ENCODE data around the gene WNT3A. TPM values are rescaled to one million over a fixed set of nuclear protein-coding genes. Genes with fewer than 3 reads are reported as not detected.

The WNT3A gene
- polyA plus RNA-seq, 1 of the 3 experiments (the other 2 are of a cell fraction) = not detected

DNA sequence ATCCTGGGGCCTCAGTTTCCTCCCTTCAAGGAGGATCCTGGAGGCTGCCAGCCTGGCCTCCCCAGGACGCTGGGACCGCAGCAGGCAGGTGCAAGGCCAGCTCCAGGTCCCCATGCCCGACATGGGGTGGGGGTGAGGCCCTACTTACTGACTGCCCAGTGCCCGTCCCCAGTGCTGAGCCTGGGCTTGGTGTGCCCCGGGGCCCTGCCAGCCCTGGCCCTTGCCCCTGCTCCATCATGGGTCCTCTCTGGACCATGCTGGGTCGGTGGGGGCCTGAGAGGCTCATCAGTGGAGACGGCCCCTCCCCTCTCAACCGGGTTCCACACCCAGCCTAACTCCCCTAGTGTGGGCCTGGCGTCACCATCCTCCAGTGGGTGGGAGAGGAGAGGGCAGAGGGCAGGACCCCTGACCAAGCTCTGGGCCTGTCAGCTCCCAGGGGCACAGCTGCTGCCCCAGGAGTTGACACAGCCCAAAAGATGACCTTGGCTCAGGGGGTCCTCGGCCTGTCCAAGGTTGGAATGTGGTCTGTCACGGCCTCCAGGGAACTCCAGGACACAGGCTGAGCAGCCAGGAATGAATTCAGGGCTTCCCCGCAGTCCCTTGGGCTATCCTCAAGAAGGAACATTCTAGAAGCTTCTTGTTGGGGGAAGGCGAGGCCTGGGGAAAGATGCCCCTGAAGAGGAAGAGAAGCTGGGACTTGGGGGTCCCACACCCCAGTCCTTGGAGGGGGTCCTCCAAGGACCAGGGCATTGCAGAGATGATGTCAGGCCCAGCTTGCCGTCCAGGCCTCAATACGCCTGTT is 58.1 kb downstream of the WNT3A start:
- POLR2A ChIA-PET = no interaction called here
- no peak for TF ChIP-seq GABPA (IDR thresholded peaks at IDR 0.05; ENCODE audit: low read depth)
- no peak for TF ChIP-seq FOXM1 (IDR thresholded peaks at IDR 0.05; ENCODE audit: low read depth)
- TF ChIP-seq FOSL2 (IDR thresholded peaks at IDR 0.05; ENCODE audit: borderline replicate concordance, low read depth) = no peak
- no peak for TF ChIP-seq YY1 (IDR thresholded peaks at IDR 0.05; ENCODE audit: low read depth)
- TF ChIP-seq, protein P1, sequence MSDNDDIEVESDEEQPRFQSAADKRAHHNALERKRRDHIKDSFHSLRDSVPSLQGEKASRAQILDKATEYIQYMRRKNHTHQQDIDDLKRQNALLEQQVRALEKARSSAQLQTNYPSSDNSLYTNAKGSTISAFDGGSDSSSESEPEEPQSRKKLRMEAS (IDR thresholded peaks at IDR 0.05; ENCODE audit: low read depth) = no peak
- TF ChIP-seq RFX5 (IDR thresholded peaks at IDR 0.05; ENCODE audit: low read length) = no peak
- no peak for TF ChIP-seq NRF1 (IDR thresholded peaks at IDR 0.05; ENCODE audit: low read depth, low read length)
- no peak for TF ChIP-seq USF1 (IDR thresholded peaks at IDR 0.05; ENCODE audit: borderline replicate concordance, low read depth)
- TF ChIP-seq PBX3 (IDR thresholded peaks at IDR 0.05) = no peak
- TF ChIP-seq, protein P2, sequence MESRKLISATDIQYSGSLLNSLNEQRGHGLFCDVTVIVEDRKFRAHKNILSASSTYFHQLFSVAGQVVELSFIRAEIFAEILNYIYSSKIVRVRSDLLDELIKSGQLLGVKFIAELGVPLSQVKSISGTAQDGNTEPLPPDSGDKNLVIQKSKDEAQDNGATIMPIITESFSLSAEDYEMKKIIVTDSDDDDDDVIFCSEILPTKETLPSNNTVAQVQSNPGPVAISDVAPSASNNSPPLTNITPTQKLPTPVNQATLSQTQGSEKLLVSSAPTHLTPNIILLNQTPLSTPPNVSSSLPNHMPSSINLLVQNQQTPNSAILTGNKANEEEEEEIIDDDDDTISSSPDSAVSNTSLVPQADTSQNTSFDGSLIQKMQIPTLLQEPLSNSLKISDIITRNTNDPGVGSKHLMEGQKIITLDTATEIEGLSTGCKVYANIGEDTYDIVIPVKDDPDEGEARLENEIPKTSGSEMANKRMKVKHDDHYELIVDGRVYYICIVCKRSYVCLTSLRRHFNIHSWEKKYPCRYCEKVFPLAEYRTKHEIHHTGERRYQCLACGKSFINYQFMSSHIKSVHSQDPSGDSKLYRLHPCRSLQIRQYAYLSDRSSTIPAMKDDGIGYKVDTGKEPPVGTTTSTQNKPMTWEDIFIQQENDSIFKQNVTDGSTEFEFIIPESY (IDR thresholded peaks at IDR 0.05; ENCODE audit: borderline replicate concordance, low read depth) = no peak
- TF ChIP-seq CHD2 (IDR thresholded peaks at IDR 0.05; ENCODE audit: low read length, partially characterized antibody) = no peak
- TF ChIP-seq RAD21 (IDR thresholded peaks at IDR 0.05; ENCODE audit: low read length) = no peak
- TF ChIP-seq MXI1 (IDR thresholded peaks at IDR 0.05; ENCODE audit: low read depth, low read length) = no peak
- no peak for TF ChIP-seq REST (IDR thresholded peaks at IDR 0.05; ENCODE audit: low read depth, low read length)
- no peak for TF ChIP-seq POLR2AphosphoS5 (IDR thresholded peaks at IDR 0.05; ENCODE audit: low read depth, low read length)
- no peak for TF ChIP-seq NFIC (IDR thresholded peaks at IDR 0.05; ENCODE audit: borderline replicate concordance)
- TF ChIP-seq, protein P3, sequence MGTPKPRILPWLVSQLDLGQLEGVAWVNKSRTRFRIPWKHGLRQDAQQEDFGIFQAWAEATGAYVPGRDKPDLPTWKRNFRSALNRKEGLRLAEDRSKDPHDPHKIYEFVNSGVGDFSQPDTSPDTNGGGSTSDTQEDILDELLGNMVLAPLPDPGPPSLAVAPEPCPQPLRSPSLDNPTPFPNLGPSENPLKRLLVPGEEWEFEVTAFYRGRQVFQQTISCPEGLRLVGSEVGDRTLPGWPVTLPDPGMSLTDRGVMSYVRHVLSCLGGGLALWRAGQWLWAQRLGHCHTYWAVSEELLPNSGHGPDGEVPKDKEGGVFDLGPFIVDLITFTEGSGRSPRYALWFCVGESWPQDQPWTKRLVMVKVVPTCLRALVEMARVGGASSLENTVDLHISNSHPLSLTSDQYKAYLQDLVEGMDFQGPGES (IDR thresholded peaks at IDR 0.05; ENCODE audit: low read depth, low read length) = no peak
- no peak for TF ChIP-seq RXRA (IDR thresholded peaks at IDR 0.05; ENCODE audit: borderline replicate concordance, low read depth)
- TF ChIP-seq TEAD4 (IDR thresholded peaks at IDR 0.05; ENCODE audit: borderline replicate concordance, insufficient read depth) = no peak
- TF ChIP-seq ELF1 (IDR thresholded peaks at IDR 0.05) = no peak
- Histone ChIP-seq H4K20me1 (ENCODE audit: insufficient read depth) (no peaks in the 10 kb centered on the region), H3K9me2 (no peaks in the 10 kb centered on the region), H3K4me3 (ENCODE audit: low read depth in 2 of 2, low read length in 1 of 2) (no peak overlapping the region), H3F3A (replicated peaks; ENCODE audit: insufficient read depth) (no peaks in the 10 kb centered on the region), H3K79me2 (ENCODE audit: insufficient read depth) (no peaks in the 10 kb centered on the region), H3K9ac (no peak overlapping the region), H3K9me3 (no peaks in the 10 kb centered on the region), H3K4me2 (no peak overlapping the region), H3K36me3 (replicated peaks in 1 of 2; ENCODE audit: control insufficient read depth in 1 of 2, insufficient read depth in 2 of 2, low read length in 1 of 2) (no peaks in the 10 kb centered on the region), H2AFZ (ENCODE audit: low read depth) (no peak overlapping the region), H3K4me1 (ENCODE audit: control insufficient read depth in 1 of 2, insufficient read depth in 2 of 2, low read depth in 1 of 2, low read length in 1 of 2) (peaks cover 0 to 3% of the 10 kb centered on the region in 2 experiments; a peak in 2 of 4 replicates), H3K27ac (ENCODE audit: low read depth in 2 of 2, low read length in 1 of 2) (no peak overlapping the region), H3K27me3 (ENCODE audit: insufficient read depth) (peaks cover 23% of the 10 kb centered on the region; the same call in 1 of the 2 replicates)
- WGBS (ENCODE audit: low lambda C conversion rate) = 44% methylated on average over 4 of the region's 15 CpGs
- CTCF ChIA-PET = no interaction called here
- DNase-seq = no peak

Data from SK-N-SH (cell line).